HG03558 (cell line): Measurements from ENCODE around the gene ACKR4.
"Not testable (repeated sequence)": the region's sequence is repeated elsewhere in the genome, so short reads cannot be mapped to it uniquely, and the experiment has no call there.

Experiments used
- ATAC-seq: cut with Tn5 transposase; IDR thresholded peaks from one replicate; pipeline ENCODE4 v1.9.1; 2021; ENCODE audit warnings: moderate number of reproducible peaks; ENCODE audit not compliant: unreplicated experiment; ENCODE audit errors: extremely low read depth

ACKR4 gene

DNA sequence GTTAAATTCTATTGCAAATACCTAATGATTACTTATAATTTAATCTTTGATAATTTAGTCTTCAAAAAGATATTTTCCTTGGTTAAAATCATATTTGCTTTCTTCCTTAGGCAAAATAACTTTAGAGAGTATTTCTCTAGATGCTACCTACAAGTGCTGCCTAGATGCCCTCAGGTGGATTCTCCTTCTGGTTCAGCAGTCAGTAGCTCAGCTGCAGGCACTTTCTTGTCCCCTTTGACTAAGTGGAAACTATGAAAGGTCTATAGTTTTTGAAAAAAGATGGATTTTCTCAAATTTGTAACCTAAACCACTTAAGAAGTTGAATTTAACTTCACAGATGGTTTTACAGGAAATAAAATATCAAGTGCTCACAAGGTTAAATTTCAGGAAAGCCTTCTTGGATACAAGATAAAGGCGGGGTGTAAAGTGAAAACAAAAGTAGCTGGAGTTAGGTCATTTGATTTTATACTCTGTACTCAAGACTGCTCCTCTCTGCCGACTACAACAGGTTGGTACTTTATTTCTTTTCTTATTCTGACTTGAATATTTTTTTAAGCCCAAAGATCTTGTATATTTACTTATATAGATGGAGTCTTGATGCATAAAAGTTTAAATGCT is at the start of gene ACKR4:
Gene ACKR4, plus strand, starts transcription at position 455 of the 618 bp plus-strand sequence. CDS start 3,128 bp downstream, outside the sequence.
- ATAC-seq: no peak

- ATAC-seq: no peak
Observed at GRCh38 chr3:132549169-132549568, 47.9 kb upstream of the ACKR4 start.

- peak; percentile 79 for ATAC-seq
Observed at GRCh38 chr3:132549890-132550578, 47.0 kb upstream of the ACKR4 start.

DNA sequence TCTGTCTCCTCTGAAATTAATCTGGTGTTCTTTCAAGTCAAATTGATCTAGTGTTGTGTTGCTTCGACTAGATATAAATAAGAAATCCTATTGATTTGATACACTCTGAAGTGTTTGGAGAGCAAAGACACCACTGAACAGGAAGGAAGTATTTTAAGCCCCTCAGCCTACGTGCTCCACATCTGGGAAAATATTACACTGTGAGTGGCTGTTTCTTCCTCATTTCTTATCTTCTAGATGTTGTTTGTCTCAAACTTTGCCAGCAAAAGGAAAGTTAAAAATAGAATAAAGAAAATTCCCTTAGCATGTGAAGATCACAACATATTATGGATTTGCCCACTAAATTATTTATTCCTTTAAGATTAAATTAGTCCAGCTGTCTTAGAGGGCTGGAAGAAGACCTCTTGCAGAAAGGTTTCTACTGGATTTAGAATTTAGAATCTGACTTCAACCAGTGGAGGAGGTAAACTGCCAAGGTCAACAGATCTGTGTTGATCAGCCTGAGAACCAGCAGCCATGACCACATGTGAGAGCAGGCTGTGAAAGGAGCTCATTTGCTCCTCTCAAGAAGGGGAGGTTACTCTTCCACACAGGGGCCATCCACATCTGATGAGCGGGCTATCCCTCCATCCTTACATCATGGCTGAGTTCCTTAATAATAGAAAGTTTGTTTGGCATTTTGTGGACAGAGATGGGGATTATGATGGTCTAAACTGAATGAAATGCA is 46.3 kb upstream of the ACKR4 start:
- no peak for ATAC-seq

DNA sequence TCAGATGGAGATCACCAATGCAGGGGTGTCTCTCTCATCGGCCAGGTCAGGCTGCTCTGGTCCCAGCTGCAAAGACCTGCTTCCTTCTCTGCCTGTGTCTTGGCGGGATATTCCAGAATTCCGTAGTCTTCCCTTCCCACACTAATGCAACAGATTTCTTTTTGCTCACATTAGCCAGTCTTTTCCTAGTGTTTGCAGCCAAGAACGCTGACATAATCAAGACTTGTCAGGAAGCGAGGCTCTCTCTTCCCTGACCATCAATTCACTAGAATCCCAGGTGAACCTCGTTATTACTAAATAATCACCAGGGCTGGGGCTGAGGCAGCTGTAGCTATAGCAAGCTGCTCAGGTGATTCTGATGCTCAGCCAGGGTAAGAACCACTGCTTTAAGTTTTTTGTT is 43.2 kb upstream of the ACKR4 start:
- ATAC-seq: no peak

DNA sequence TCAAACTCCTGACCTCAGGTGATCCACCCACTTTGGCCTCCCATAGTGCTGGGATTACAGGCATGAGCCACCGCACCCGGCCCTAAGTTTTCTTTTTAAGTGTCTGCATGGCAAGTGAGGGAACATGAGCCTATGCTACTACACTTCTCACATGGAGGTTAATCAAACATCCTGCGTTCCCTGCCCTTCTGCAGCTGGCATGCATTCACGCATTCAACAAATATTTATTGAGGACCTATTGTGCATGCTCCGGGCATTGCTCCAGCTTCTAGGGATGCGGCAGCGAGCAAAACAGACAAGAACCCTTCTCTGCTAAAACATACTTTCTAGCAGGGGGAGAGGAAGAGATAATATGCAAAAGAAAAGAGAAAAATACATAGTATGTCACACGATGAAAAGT is 42.6 kb upstream of the ACKR4 start:
- ATAC-seq: no peak

- no peak for ATAC-seq
Observed at GRCh38 chr3:132555306-132556035, 41.6 kb upstream of the ACKR4 start.

DNA sequence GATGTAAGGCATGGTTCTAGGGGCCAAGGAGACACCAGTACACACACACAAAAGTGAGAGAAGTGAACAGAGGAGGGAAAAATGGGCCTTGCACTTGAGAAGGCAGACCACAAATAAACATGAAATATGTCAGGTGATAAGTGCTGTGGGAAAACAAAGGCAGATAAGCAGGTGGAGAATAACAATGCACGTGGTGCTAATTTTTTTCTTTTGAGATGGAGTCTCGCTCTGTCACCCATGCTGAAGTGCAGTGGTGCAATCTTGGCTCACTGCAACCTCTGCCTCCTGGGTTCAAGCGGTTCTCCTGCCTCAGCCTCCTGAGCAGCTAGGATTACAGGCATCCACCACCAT is 41.1 kb upstream of the ACKR4 start:
- not testable (repeated sequence) for ATAC-seq

- ATAC-seq: no peak
Observed at GRCh38 chr3:132556508-132557159, 40.4 kb upstream of the ACKR4 start.

GRCh38 chr3:132561003-132561402 is 36.1 kb upstream of the ACKR4 start:
- no peak for ATAC-seq

DNA sequence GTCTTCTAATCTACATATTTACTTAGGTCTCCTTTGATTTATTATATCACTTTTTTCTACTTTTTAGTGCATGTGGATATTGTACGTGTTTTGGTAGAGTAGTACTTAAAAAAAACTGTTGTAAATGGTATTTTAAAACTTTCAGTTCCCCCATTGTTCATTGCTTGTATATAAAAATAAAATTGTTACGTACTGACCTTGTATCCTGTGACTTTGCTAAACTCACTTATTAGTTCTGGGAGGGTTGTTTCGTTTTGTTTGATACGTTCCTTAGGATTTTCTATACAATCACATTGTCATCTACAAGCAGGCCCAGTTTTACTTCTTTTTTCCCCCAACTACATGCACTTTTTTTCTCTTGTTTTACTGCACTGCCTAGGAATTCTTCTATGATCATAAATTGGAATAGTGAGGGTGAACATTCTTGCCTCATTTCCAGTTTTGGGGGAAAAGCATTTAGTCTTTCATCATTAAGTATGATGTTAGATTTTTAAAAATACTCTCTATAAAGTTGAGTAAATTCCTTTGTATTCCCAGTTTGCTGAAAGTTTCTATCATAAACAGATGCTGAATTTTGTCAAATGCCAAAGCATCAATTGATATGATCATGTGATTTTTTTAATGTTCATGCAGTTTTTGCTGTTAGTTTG is 33.5 kb upstream of the ACKR4 start:
- ATAC-seq: no peak

GRCh38 chr3:132564070-132564465 is 33.0 kb upstream of the ACKR4 start:
- ATAC-seq: no peak

GRCh38 chr3:132568422-132568821 is 28.6 kb upstream of the ACKR4 start:
- no peak for ATAC-seq

DNA sequence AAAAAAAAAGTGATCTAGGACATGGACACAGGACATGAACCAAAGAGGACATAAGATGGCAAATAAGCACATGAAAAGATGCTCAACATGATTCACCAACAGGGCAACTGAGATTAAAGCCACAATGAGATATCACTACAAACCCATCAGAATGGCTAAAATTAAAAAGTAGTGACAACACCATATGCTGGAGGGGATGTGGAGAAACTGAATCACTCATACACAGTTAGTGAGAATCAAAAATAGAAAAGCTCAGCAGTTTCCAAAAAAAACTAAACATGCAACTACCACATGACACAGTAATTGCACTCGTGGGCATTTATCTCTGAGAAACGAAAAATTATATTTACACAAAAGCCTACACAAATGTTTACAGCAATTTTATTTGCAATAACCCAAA is 27.9 kb upstream of the ACKR4 start:
- no peak for ATAC-seq

DNA sequence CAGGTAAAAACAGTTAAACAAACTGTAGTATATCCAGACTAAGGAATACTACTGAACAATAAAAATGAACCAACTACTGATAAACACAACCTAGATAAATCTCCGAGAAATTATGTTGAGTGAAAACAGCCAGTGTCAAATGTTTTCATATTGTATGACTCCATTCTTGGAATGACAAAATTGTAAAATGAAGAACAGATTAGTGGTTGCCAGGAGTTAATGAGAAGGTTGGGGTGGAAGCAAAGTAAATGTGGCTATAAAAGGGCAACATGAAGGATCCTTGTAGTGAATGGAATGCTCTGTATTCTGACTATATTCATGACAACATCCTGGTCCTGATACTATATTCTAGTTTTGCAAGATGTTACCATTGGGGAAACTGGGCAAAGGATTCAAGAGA is 27.5 kb upstream of the ACKR4 start:
- ATAC-seq: no peak

DNA sequence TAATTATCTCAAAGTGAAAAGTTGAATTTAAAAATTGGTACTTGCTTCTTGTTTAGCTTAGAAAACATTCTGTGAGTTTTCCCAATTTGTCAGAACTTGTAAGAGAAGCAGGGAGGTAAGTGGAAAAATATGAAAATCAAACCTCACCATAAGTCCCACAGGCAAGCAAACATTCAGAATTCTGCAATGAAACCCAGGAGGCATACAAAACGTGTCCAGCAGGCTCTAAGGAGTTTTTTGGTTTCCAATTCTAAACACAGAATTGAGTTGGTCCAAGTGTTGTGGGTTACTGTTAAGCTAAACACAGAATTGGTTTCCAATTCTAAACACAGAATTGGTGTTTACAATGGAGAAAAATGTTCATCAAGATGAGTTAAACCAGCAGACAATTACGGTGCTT is 27.1 kb upstream of the ACKR4 start:
- ATAC-seq: no peak

- no peak for ATAC-seq
Observed at GRCh38 chr3:132573797-132574211, 23.3 kb upstream of the ACKR4 start.

DNA sequence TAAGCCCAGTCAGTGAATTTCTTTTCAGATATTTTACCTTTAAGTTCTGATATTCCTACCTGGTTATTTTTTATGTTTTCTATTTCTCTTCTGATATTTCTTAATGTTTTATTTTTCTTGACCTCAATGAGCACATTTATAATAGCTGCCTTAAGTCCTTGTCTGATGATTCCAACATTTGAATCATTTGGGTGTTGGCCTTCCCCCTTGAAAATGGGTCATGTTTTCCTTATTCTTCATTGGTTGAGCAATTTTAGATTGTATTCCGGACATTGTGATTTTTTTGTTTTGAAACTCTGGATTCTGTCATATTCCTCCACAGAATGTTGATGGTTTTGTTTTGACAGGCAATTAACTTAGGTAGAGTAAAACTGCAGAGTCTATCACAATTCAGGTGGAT is 9.7 kb upstream of the ACKR4 start:
- ATAC-seq: no peak

DNA sequence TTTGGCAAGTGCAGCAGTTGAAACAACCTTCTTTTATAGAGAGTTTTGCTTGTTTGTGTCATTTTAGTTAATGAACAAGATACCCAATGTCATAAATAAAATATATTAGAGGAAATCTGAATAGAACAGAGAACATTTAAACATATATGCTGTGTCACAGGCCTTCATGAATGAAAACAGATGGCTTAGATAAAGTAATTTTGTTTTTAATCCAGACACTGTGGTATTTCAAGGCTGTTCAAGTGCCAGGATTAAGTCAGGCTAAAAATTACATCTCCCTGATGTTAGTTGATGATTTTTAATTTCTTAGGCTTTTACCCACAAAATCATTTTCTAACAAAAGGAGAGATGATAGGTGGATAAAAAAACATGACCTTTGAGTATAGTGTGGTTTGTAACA is 4.9 kb upstream of the ACKR4 start:
- ATAC-seq: no peak
